ENCODE results near the gene IL12A. TPM values are rescaled to one million over a fixed set of nuclear protein-coding genes. Genes with fewer than 3 reads are reported as not detected.
A peak's percentile ranks its signal among the peaks of the same experiment; 100 is the strongest.

IL12A gene
- total and polyA plus RNA-seq, 10 of the 15 experiments (the other 5 are each of a cell fraction or from before 2014, with no cell fraction given): 0.50 to 10.9 (median 3.5) TPM

- intact Hi-C loops (cut with micrococcal nuclease; ENCODE audit: unreplicated experiment): loop anchor here (2.0 kb wide), 1 partner anchor 15 kb away; no protein-coding TSS in a partner anchor
- BruUV-seq (replicated peaks): no TSS peak
- DNase-seq (ENCODE audit: low read depth, low spot score): peak; percentile 55
- ChIA-PET SMC1A (ENCODE audit: uncharacterized antibody, unreplicated experiment) (interaction anchor here (1.4 to 4.0 kb wide), 7 partner anchors 14 to 380 kb away, joined by 3 to 26 read pairs (median 9); no protein-coding TSS in a partner anchor), POLR2A (interaction anchor here (0.7 to 2.1 kb wide), 4 partner anchors 12 to 135 kb away, joined by 3 to 5 read pairs (median 3); no protein-coding TSS in a partner anchor), RAD21 (ENCODE audit: unreplicated experiment) (interaction anchor here (0.6 to 2.7 kb wide), 9 partner anchors 13 to 458 kb away, joined by 3 to 13 read pairs (median 4); no protein-coding TSS in a partner anchor), CTCF (interaction anchor here (0.8 to 2.4 kb wide), 12 partner anchors 12 to 458 kb away, joined by 3 to 8 read pairs (median 4); partner anchors contain the start of gene IL12A)
- peak; percentile 89 for ATAC-seq
- no peak overlapping the region for H3K4me3 ChIP-seq
- H4K20me1 ChIP-seq (ENCODE audit: control insufficient read depth, insufficient read depth): no peaks in the 10 kb centered on the region
- peak overlapping the region; percentile 82 for H3K4me2 ChIP-seq (ENCODE audit: control insufficient read depth, insufficient read depth)
- no peaks in the 10 kb centered on the region for H3K79me2 ChIP-seq (ENCODE audit: control insufficient read depth, insufficient read depth, low read length)
- H3K9me3 ChIP-seq (replicated peaks; ENCODE audit: control insufficient read depth, insufficient read depth, low read length): no peaks in the 10 kb centered on the region
- FAIRE-seq: peak; percentile 66
- H3K9ac ChIP-seq (ENCODE audit: control insufficient read depth, insufficient read depth, low read length): peak overlapping the region; percentile 44; the same call in 1 of the 2 replicates
- peaks cover 26% of the 10 kb centered on the region for H3K4me1 ChIP-seq (ENCODE audit: control insufficient read depth, insufficient read depth, low read length)
- H2AFZ ChIP-seq (ENCODE audit: control insufficient read depth, low read depth, low read length): peak overlapping the region; percentile 59
- no peaks in the 10 kb centered on the region for H3K36me3 ChIP-seq (ENCODE audit: control insufficient read depth in 2 of 2, insufficient read depth in 2 of 2, low read length in 1 of 2)
- WGBS (ENCODE audit: insufficient coverage, insufficient replicate concordance, low lambda C conversion rate, missing lambda C conversion rate): 15% methylated on average over 6 of the region's 6 CpGs
- no peaks in the 10 kb centered on the region for H3K27me3 ChIP-seq (replicated peaks in 1 of 2; ENCODE audit: control insufficient read depth in 2 of 2, insufficient read depth in 2 of 2, low read length in 1 of 2)
- in situ Hi-C loops (cut with MboI): loop anchor here (10.0 kb wide), 1 partner anchor 387 kb away; no protein-coding TSS in a partner anchor
- peak overlapping the region; percentile 94 for H3K27ac ChIP-seq (ENCODE audit: control insufficient read depth, insufficient read depth)
- TF ChIP-seq NFIC (IDR thresholded peaks at IDR 0.05; ENCODE audit: low read depth, low read length): peak; percentile 91
- TF ChIP-seq NBN (IDR thresholded peaks at IDR 0.05): peak; percentile 55; the same call in 1 of the 2 replicates
- TF ChIP-seq TCF7 (IDR thresholded peaks at IDR 0.05; ENCODE audit: borderline replicate concordance): peak; percentile 32; the same call in 1 of the 2 replicates
- peak; percentile 85 for TF ChIP-seq MYB (IDR thresholded peaks at IDR 0.05; ENCODE audit: borderline replicate concordance, low read depth, low read length)
- TF ChIP-seq BACH1 (IDR thresholded peaks at IDR 0.05; ENCODE audit: borderline replicate concordance): peak; percentile 99
- TF ChIP-seq JUNB (IDR thresholded peaks at IDR 0.05): peak; percentile 94
- peak; percentile 71 for TF ChIP-seq EED (IDR thresholded peaks at IDR 0.05; ENCODE audit: low read depth)
- TF ChIP-seq SMC3 (IDR thresholded peaks at IDR 0.05; ENCODE audit: borderline replicate concordance, low read length): no peak
- peak; percentile 61 to 64; a peak in 2 of 4 replicates for TF ChIP-seq EP300 (IDR thresholded peaks at IDR 0.05; ENCODE audit: borderline replicate concordance in 1 of 2, control insufficient read depth in 1 of 2, low read depth in 2 of 2, low read length in 2 of 2)
- TF ChIP-seq ATF7 (IDR thresholded peaks at IDR 0.05; ENCODE audit: low read depth): peak; percentile 48
- no peak for TF ChIP-seq ZNF384 (IDR thresholded peaks at IDR 0.05; ENCODE audit: borderline replicate concordance, low read depth, low read length)
- TF ChIP-seq BCL11A (IDR thresholded peaks at IDR 0.05; ENCODE audit: low read depth, low read length): peak; percentile 54; the same call in 1 of the 2 replicates
- TF ChIP-seq IRF4 (IDR thresholded peaks at IDR 0.05; ENCODE audit: low read depth, low read length): peak; percentile 88; the same call in 1 of the 2 replicates
- 0 out of 3 replicates have a peak, but pooled peaks have one; percentile 36 for TF ChIP-seq POU2F2 (IDR thresholded peaks at IDR 0.05; ENCODE audit: borderline replicate concordance, low read depth, low read length)
- 0 out of 2 replicates have a peak, but pooled peaks have one; percentile 16 for TF ChIP-seq TAF1 (IDR thresholded peaks at IDR 0.05; ENCODE audit: borderline replicate concordance, low read depth, low read length)
- TF ChIP-seq SREBF2 (IDR thresholded peaks at IDR 0.05; ENCODE audit: low read length): no peak
- TF ChIP-seq SIN3A (IDR thresholded peaks at IDR 0.05; ENCODE audit: low read depth, low read length): no peak
- peak; percentile 52; the same call in 1 of the 2 replicates for TF ChIP-seq DPF2 (IDR thresholded peaks at IDR 0.05)
- TF ChIP-seq ZNF24 (IDR thresholded peaks at IDR 0.05): no peak
- 0 out of 4 replicates have a peak, but pooled peaks of 1 of the 2 experiments have one; percentile 18 for TF ChIP-seq SRF (IDR thresholded peaks at IDR 0.05; ENCODE audit: low read depth in 2 of 2, low read length in 2 of 2)
- peak in 1 of 2 experiments; percentile 71; a peak in 1 of 4 replicates for TF ChIP-seq ETV6 (conservative IDR thresholded peaks at IDR 0.05 in 1 of 2, IDR thresholded peaks at IDR 0.05 in 1 of 2; ENCODE audit: borderline replicate concordance in 1 of 2, low read depth in 1 of 2)
- peak; percentile 70 to 78 for TF ChIP-seq IKZF2 (IDR thresholded peaks at IDR 0.05)
- peak; percentile 72; the same call in 1 of the 2 replicates for TF ChIP-seq ATF2 (IDR thresholded peaks at IDR 0.05; ENCODE audit: low read length)
- TF ChIP-seq IKZF1 (conservative IDR thresholded peaks at IDR 0.05): peak; percentile 55
- TF ChIP-seq CREM (IDR thresholded peaks at IDR 0.05; ENCODE audit: low read depth): peak; percentile 44; the same call in 1 of the 2 replicates
Measured at GRCh38 chr3:160027541-160028195, 39.0 kb downstream of the IL12A start.
